GM18873 (cell line): ENCODE data around the gene SDE2.
"Not testable (repeated sequence)": the region's sequence is repeated elsewhere in the genome, so short reads cannot be mapped to it uniquely, and the experiment has no call there.

Experiments used
- ATAC-seq: cut with Tn5 transposase; IDR thresholded peaks from one replicate; pipeline ENCODE4 v1.9.1; 2021; ENCODE audit warnings: mild to moderate bottlenecking, moderate library complexity, moderate number of reproducible peaks; ENCODE audit not compliant: unreplicated experiment, low FRiP score

The SDE2 gene

GRCh38 chr1:225945564-225945963 lies 53.6 kb downstream of the SDE2 start:
- no peak for ATAC-seq

DNA sequence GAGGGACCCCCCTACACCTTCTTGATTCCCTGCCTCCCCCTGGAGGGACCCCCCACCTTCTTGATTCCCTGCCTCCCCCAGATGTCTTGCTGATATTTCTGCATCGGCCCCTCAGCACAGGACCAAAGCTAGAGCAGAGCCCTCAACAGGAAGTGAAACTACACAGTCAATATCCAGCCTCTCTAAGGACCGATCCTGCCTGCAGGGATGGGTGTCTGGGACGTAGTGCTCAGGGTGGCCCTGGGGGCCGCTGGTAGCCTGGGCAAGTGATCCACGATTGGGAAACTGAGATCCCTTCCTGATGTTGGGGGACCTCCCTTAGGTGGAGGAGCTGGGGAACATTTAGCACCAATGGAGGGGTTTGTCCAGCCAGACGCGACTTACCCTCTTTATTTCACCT lies 54.2 kb downstream of the SDE2 start:
- peak; percentile 59 for ATAC-seq

DNA sequence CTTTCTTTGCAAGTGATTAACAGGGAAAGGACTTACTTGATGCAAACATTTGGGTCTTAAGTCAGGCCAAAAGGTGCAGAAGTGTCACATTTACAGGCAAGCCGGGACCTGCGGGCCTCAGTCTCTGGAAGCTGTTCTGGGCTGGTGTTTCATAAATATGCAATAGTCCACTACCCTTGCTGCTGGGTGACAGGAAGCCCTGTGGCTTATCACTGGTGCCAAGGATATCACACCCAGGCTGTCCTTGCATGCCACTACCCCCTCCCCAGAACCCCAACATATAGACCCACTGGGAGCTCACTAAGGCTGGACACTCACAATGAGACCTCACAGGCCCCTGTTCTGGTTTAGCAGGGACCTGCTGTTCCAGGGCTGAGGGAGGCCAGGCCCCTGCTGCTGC lies 54.8 kb downstream of the SDE2 start:
- ATAC-seq, result no peak

- no peak for ATAC-seq
These were observed 55.6 kb downstream of the SDE2 start for GRCh38 chr1:225943582-225943981.

DNA sequence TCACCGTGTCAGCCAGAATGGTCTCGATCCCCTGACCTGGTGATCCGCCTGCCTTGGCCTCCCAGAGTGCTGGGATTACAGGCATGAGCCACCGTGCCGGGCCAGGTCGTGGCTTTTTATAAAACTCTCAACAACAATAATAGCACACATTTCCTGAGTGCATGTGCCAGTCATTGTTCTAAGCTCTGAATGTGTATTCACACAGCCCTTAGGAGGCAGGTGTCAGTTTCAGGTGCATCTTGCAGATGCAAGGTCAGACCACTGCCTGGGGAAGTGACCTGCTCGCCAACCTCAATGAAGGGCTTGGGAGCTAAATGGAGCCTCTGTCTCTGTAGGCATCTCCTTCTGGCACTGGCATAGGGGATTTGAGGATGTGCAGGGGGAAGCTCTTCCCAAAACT lies 56.6 kb downstream of the SDE2 start:
- ATAC-seq, result peak; percentile 59

DNA sequence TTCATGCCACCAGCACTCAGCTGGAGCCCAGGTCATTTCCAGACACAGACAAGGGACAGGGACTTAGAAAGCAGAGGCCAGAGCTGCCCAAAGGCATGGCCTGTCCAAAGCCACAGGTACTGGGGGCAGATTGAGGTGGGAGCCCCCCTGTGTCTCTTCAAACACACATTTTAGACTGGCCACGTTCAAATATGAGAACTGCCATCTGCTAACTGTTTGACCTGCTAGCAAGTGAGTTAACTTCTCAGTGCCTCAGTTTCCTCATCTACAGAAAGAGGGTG lies 57.3 kb downstream of the SDE2 start:
- no peak for ATAC-seq

- ATAC-seq, result no peak
These were observed 57.8 kb downstream of the SDE2 start, which contains the start of gene LEFTY2 for GRCh38 chr1:225941187-225941941. Gene LEFTY2, minus strand, starts transcription at chr1:225941220. Its CDS starts 80 bp downstream, at chr1:225941140.

DNA sequence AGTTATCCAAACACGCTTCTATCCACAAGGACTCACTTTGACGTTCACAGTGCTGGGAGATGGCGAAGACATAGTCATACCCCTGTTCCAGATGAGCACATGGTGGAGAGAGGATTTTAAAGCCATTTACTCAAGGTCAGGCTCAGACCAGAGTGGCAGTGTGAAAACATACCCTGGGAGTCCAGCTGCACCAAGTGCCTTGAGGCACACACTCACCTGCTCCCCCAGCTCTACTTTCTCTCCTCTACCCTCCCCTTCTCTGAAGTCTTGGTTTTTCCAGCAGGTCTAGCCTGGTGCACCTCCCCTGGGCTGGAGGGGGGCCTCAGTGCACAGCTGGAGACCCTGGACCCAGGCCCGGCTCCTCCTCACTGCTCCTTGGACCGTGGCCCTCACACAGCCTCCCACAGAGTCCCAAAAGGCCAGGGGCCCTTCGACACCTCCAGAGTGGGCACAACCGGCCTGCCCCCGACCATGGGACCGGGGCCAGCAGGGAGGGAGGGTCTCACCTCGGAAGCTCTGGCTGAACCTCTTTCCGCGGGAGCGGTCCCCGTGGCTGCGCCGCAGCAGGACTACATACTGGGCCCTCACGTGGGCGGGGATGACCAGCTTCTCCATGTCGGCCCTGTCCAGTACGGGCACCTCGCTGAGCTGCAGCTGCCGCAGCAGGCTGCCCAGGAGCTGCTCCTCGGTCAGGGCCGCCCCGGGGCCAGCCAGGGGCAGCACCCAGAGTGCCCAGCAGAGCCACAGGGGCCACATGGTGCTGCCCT lies 58.6 kb downstream of the SDE2 start:
- ATAC-seq, result no peak

GRCh38 chr1:225939939-225940310 lies 59.2 kb downstream of the SDE2 start:
- not testable (repeated sequence) for ATAC-seq

DNA sequence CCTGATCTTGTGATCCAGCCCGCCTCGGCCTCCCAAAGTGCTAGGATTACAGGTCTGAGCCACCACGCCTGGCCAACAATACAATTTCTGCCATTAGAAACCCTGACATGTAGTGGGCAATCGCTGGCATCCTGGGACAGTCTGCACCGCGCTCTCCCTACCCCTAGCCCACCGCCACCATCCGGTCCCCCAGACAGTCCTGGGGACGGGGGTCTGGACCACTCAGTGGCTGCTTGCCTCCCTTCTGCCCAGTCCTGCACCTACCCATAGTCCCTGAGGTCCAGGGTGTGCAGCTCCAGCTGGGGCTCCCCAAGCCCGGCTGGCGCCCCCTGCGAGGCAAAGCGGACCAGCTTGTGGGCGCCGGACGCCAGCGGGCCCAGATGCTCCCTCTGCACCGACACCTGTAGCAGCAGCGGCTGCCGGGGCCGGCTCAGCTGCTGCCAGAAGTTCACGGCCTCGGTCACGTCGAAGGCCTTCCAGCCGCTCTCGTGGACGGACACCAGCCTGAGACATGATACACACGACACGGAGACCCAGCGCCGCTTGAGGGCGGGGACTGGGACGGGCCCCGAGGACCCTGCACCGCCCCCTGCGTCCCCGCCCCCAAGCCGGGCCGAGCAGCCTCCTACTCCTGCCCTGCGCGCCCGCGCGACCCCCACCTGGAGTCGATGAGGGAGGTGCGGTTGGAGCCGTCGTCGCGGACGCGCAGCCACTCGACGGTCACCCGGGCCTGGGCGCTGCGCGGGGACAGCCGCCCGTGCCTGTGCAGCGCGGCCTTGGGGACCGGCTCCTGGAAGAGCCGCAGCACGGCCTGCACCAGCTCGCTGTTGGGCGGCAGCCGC lies 59.8 kb downstream of the SDE2 start:
- not testable (repeated sequence) for ATAC-seq

- ATAC-seq, result no peak
These were observed 61.8 kb downstream of the SDE2 start for GRCh38 chr1:225937048-225937968.

DNA sequence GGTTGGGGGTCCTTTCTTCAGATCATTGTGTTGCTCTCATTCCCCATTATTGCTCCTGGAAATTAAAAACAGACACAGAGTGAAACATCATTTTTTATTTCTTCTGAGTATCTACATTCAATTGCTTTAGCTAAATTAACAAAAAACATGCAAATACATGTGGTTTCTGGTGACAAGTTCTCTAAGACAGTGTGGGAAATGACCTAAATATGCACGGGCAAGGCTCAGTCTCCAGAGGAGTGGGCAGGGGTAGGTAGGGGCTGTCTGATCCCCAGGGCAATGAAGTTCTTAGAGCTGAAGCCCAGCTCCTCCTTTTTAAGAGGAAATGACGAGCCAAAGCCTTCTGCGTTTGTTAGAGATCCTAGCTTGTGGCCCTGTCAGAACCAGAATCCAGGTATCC lies 62.6 kb downstream of the SDE2 start:
- no peak for ATAC-seq

DNA sequence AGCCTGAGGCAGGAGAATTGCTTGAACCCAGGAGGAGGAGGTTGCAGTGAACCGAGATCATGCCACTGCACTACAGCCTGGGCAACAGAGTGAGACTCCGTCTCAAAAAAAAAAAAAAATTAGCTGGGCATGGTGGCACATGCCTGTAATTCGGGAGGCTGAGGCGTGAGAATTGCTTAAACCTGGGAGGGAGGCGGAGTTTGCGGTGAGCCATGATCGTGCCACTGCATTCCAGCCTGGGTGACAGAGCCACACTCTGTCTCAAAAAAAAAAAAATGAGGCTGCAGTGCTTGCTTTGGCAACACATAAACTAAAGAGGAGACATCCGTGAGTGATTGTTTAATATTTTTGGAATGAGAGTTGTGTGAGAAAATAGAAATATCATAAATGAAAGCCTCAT lies 63.1 kb downstream of the SDE2 start:
- ATAC-seq, result not testable (repeated sequence)

DNA sequence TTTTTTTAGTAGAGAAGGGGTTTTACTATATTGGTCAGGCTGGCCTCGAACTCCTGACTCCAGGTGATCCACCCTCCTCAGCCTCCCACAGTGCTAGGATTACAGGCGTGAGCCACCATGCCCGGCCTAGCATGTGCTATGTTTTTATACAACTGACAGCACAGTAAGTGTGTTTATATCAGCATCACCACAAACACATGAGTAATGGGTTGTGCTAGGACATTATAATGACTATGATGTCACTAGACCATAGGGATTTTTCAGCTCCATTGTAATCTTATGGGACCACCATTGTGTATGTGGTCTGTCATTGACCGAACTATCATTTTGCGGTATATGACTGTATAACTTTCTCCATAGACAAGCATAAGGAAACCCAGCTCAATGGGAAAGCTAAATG lies 64.4 kb downstream of the SDE2 start:
- no peak for ATAC-seq

GRCh38 chr1:225933072-225933471 lies 66.1 kb downstream of the SDE2 start:
- ATAC-seq, result no peak
